Ovary (tissue), 3 donors: ENCODE measurements around the gene UGT1A6.

ENCODE experiments used
- CTCF ChIP-seq, 3 donors: fragments of 450-650 bp in 2 of 3; fragments of 200-600 bp in 1 of 3; IDR thresholded peaks; one replicate each; pipeline versions ENCODE4 v1.5.1 to v1.8.0; 2016 to 2022; ENCODE audit warnings: antibody characterized with exemption in 3 of 3, mild to moderate bottlenecking in 1 of 3
- EP300 ChIP-seq: sonication (generic); formaldehyde crosslinking; IDR thresholded peaks from one replicate; pipeline ENCODE4 v1.6.1; 2017; ENCODE audit warnings: antibody characterized with exemption
- POLR2A ChIP-seq: fragments of 450-650 bp; IDR thresholded peaks from one replicate; pipeline ENCODE4 v1.6.1; 2017; ENCODE audit warnings: antibody characterized with exemption, mild to moderate bottlenecking, moderate library complexity
- donor health status: DM: no; HTN: no; CAD: no.

GRCh38 chr2:233793465-233794127 is 100.9 kb downstream of the UGT1A6 start:
- no peak for TF ChIP-seq EP300
- no peak for TF ChIP-seq POLR2A
- TF ChIP-seq CTCF (IDR thresholded peaks at IDR 0.05), result no peak
